Omental fat pad (tissue), 4 donors: ENCODE measurements around the gene MYO15A. TPM values are rescaled to one million over a fixed set of nuclear protein-coding genes. Genes with fewer than 3 reads are reported as not detected.

ENCODE experiments used
- ATAC-seq: fragments of 150-250 bp; one replicate; pipeline ENCODE4 v1.9.1; 2016; ENCODE audit warnings: mild to moderate bottlenecking, moderate library complexity; ENCODE audit not compliant: low FRiP score
- DNase-seq: peaks from one replicate; pipeline ENCODE4 v3.0.0-alpha.2; 2019; ENCODE audit warnings: low spot score
- CTCF ChIP-seq, 3 donors: fragments of 450-650 bp; IDR thresholded peaks; one replicate each; pipeline ENCODE4 v1.5.1; 2016 to 2017; ENCODE audit warnings: antibody characterized with exemption in 3 of 3, mild to moderate bottlenecking in 3 of 3, moderate library complexity in 2 of 3
- total RNA-seq, 4 donors: library from RNA; depleted of rRNA; stranded (reverse); fragments of >200 nt; gene quantifications; one replicate each; pipeline ENCODE4 v1.1.0, GENCODE V29; 2016

Gene MYO15A
- total RNA-seq, 4 donors from 2014 or later, result 0.31 to 3.9 (median 2.0) TPM

- no peak for TF ChIP-seq CTCF (IDR thresholded peaks at IDR 0.05)
- DNase-seq, result no peak
- ATAC-seq, result no peak
Measured at GRCh38 chr17:18139498-18139897, 30.9 kb downstream of the MYO15A start.

- TF ChIP-seq CTCF (IDR thresholded peaks at IDR 0.05), result no peak
- DNase-seq (no peak), ATAC-seq (no peak)
Measured at GRCh38 chr17:18139949-18140348, 31.4 kb downstream of the MYO15A start.

- no peak for ATAC-seq
- DNase-seq, result no peak
- TF ChIP-seq CTCF (IDR thresholded peaks at IDR 0.05), result no peak
Measured at GRCh38 chr17:18140648-18141047, 32.1 kb downstream of the MYO15A start.

- DNase-seq, result no peak
- peak; percentile 9 for ATAC-seq
- peak in 1 of 3 donors; percentile 21 for TF ChIP-seq CTCF (IDR thresholded peaks at IDR 0.05)
Measured at GRCh38 chr17:18141210-18141803, 32.8 kb downstream of the MYO15A start.

GRCh38 chr17:18142417-18142816 is 33.9 kb downstream of the MYO15A start:
- DNase-seq (no peak), ATAC-seq (no peak)
- no peak for TF ChIP-seq CTCF (IDR thresholded peaks at IDR 0.05)

- no peak for DNase-seq
- TF ChIP-seq CTCF (IDR thresholded peaks at IDR 0.05), result no peak
- no peak for ATAC-seq
Measured at GRCh38 chr17:18143044-18143936, 34.7 kb downstream of the MYO15A start.
